Fibroblast of skin of scalp (primary cell): ENCODE measurements around the gene FER1L5. TPM values are rescaled to one million over a fixed set of nuclear protein-coding genes. Genes with fewer than 3 reads are reported as not detected.

Source experiments
- DNase-seq: peaks from one replicate; pipeline ENCODE4 v3.0.0-alpha.2; 2013
- polyA plus RNA-seq, 2 experiments: library from polyadenylated mRNA; unstranded; fragments of 120-200 nt; gene quantifications; one replicate each; pipeline ENCODE4 v1.2.1, GENCODE V29; 2013; ENCODE audit not compliant: insufficient read length in 2 of 2

The FER1L5 gene
- 0.11 TPM for polyA plus RNA-seq (2013, experiment 1 of 2; ENCODE audit: insufficient read length)
- 0.16 TPM for polyA plus RNA-seq (2013, experiment 2 of 2; ENCODE audit: insufficient read length)

DNA sequence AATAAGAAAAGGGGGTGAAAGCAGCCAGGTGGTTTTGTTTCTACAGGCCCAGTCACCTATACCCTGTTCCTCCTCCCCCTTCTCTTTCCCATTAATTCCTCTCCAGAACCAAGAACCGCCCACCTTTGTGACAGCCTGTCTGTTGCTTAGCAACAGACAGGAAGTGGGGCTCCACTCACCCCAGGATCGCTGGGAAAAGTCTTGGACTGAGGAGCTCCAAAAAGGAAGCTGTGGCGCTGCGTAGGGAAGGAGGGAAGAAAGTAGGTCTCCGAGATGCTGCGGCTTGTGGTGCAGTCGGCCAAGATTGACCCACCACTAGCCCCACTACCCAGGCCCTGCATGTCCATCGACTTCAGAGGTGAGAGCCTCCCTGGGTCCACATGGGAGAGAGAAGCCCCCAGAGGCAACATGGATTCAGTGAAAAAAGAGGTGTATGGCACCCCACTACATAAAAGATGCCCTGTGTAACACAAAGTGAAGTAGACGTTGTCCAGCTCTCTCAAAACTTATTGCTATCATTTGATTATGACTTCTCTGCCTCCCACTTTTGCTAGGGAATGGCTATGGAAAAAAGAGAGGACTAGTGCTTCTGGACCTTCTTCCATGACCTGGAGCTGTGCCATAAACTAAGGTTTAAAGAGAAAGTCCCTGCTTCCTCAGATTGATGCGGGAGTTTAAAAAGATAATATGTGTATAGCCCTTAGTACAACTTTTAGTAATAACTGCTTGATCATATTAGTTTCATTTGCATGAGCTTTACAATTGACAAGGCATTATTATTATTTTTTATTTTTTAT lies at the start of gene FER1L5:
Gene FER1L5 (plus strand): TSS at position 201 of the 797 bp plus-strand sequence. CDS start 73 bp downstream, at position 274.
- DNase-seq = peak; percentile 74

- no peak for DNase-seq
Measured at GRCh38 chr2:96594282-96594681, 48.3 kb upstream of the FER1L5 start.

DNA sequence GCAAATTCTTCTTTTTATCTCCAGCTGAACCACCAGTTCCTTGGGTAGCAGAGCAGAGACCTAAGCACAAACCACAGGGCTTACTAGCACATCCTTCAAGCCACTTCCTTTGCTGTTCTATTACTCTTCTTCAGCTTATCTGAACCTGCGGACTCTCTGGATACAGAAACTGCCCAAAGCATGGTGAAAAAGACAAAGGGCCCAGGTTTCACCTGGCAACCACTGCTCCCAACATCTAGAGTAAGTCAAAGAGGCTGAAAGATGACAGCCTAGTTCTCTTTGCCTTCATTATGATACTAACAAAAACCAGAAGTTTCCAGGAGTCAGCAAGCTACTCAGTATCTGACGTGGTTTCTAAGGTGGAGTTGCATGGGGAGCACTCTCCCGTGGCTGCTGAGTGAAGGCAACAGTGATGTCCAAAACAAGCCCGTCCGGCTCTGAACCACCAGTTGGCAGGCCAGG lies 47.8 kb upstream of the FER1L5 start:
- DNase-seq = no peak

- no peak for DNase-seq
Measured at GRCh38 chr2:96596596-96596995, 46.0 kb upstream of the FER1L5 start.

GRCh38 chr2:96599941-96600340 lies 42.6 kb upstream of the FER1L5 start:
- no peak for DNase-seq

GRCh38 chr2:96601382-96602292 lies 40.9 kb upstream of the FER1L5 start:
- no peak for DNase-seq

DNA sequence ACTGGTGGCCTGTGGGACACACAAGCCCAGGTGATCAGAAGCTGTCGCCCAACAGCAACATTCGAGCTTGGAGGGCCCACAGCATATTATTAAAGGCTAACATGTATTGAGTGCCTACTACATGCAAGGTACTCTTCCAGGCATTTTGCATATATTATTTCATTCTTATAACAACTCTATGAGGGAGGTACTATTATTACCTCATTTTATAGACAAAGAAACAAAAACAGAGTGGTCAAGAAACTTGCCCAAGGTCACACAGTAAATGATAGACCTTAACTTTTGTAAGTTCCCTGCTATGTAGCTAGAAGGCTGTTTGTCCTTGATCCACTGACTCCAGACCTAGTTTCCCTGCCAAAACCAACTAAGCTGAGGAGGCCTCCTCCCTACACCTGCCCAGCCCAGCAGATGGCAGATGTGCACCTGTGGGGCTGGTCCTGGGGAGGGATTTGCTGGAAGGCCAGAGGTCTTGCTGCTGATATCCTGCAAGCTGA lies 40.2 kb upstream of the FER1L5 start:
- no peak for DNase-seq

DNA sequence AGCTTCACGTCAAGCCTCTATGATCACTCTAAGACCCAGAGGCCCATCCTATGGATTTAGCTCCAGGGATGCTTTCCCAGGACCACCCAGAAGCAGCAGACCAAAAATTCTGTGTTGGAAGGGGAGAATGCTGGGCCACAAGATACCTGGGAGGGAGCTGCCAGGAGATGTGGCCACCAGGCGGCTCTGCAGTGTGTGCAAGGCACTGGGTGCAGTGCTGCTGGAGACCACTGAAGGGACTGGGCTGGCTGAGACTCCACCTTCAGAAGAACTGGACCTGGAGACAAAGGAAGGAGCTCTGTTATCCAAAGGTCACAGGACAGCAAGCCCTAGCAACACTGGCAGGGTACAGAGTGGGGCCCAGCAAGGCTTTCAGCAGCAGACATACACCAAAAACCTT lies 38.5 kb upstream of the FER1L5 start:
- no peak for DNase-seq

GRCh38 chr2:96608469-96609455 lies 33.8 kb upstream of the FER1L5 start:
- DNase-seq = peak; percentile 15

DNA sequence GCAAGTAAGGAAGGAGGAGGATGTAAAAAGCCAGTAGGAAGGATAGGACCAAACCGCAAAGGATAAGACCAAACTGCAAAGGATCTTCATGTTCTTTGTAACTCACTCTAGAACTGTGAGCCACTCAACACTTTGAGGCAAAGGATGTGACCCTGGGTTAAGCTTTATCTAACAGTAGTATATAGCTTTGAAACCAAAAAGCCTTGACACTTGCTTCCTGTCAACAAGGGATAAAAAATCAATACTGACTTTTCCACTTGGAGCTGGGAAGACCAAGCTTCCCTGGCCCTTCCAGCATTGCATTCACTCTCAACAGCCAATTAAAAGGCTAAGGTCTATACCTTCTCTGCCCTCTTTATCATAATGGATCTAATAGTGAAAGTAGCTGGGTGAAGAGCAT lies 26.4 kb upstream of the FER1L5 start:
- no peak for DNase-seq

GRCh38 chr2:96616535-96616934 lies 26.0 kb upstream of the FER1L5 start:
- DNase-seq = no peak

DNA sequence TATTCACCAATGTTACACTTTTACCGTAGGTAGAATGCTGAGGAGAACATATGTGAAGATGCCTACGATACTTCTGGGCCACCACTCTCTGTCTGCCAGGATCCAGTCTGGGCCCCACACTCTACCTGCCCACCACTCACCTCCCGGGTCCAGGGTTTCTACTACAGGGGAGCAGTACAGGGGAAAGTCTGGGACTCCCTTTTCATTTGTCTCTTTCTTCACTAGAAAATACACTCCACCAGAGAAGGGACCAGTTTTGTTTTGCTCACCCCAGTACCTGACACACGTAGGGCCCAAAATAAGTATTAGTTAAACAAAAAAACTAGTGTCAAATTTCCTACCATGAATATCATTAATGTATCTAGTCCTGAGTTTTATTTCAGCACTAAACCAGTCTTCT lies 25.6 kb upstream of the FER1L5 start:
- DNase-seq = no peak

- DNase-seq = peak; percentile 38
Measured at GRCh38 chr2:96618596-96619283, 23.8 kb upstream of the FER1L5 start.

- DNase-seq = no peak
Measured at GRCh38 chr2:96622544-96622943, 20.0 kb upstream of the FER1L5 start.

DNA sequence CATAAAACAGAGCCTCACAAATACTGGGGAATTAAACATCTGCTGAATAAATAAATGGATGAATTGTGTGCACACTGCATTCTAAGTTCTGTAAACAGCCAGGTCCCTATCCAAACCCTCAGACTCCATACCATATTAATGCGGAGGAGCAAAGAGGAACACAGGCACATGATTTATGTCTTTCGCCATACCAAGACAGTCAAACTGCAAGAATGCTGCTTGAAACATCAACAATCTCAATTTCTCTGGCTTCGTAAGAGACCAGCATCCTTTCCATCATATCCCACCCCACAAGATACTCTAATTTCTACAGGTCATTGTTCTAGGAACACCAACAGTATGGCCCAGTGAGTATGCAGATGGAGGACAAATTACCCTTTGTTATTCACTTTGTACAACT lies 19.4 kb upstream of the FER1L5 start:
- DNase-seq = no peak

DNA sequence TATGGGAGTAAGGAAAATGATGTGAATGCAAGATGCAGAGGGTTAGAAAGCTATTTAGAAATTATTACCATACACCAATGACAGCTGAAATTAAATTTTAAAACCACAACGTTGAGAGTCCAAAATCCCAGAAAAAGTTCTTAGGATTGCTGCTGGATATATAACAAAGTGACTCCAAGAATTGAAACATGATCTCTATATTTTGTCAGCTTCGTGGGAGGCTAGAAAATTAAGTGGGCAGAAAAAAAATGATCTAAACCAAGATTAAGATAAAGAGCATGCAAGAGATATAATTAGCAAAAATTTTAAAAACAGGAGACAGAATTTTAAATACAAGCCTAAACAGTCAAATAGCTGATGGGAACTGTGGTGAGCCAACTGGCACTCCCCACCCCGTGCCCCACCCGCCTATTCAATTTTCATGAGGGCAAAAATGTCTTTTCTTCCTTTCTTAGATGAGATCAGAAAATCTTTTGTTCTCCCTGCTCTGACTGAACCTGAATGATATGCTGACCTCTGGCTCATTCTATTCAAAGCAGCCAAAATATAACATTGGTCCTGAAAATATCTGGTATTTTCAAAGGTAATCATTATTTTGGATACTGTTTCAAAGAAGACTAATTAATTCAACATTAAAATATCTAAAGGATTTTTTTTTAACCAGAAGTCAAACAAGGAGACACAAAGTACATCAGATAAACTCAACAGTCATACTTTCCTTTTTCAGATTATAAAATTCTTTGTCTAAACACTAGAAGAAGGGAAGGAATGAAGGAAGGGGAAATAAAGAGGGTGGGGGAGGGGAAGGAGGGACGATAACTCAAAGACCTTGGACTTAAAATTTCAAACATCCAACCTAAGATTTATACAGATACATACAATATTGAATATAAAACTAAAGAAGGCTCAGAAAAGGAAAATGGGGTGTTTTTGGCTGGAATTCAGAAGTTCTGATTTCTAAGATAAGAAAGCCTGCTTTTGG lies 16.7 kb upstream of the FER1L5 start:
- no peak for DNase-seq

- DNase-seq = no peak
Measured at GRCh38 chr2:96626553-96626942, 16.0 kb upstream of the FER1L5 start.

DNA sequence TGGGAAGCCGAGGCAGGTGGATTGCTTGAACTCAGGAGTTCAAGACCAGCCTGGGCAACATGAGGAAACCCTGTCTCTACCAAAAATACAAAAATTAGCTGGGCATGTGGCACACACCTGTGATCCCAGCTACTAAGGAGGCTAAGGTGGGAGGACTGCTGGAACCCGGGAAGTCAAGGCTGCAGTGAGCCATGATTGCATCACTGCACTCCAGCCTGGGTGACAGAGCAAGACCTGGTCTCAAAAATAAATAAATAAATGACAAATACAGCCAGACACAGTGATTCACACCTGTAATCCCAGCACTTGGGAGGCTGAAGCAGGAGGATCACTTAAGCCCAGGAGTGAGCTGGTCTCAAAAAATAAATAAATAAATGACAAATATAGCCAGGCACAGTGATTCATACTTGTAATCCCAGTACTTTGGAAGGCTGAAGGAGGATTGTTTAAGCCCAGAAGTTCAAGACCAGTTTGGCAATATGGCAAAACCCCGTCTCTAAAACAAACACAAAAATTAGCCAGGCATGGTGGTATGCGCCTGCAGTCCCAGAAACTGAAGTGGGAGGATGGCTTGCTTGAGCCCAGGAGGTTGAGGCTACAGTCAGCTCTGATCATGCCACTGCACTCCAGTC lies 10.6 kb upstream of the FER1L5 start:
- DNase-seq = peak; percentile 40

- DNase-seq = no peak
Measured at GRCh38 chr2:96633641-96634040, 8.9 kb upstream of the FER1L5 start.
